Measurements from ENCODE around the gene ATP6AP1. TPM values are rescaled to one million over a fixed set of nuclear protein-coding genes. Genes with fewer than 3 reads are reported as not detected.

The ATP6AP1 gene
- total and polyA plus RNA-seq, 11 donors: 33.8 to 127 (median 84.2) TPM

DNA sequence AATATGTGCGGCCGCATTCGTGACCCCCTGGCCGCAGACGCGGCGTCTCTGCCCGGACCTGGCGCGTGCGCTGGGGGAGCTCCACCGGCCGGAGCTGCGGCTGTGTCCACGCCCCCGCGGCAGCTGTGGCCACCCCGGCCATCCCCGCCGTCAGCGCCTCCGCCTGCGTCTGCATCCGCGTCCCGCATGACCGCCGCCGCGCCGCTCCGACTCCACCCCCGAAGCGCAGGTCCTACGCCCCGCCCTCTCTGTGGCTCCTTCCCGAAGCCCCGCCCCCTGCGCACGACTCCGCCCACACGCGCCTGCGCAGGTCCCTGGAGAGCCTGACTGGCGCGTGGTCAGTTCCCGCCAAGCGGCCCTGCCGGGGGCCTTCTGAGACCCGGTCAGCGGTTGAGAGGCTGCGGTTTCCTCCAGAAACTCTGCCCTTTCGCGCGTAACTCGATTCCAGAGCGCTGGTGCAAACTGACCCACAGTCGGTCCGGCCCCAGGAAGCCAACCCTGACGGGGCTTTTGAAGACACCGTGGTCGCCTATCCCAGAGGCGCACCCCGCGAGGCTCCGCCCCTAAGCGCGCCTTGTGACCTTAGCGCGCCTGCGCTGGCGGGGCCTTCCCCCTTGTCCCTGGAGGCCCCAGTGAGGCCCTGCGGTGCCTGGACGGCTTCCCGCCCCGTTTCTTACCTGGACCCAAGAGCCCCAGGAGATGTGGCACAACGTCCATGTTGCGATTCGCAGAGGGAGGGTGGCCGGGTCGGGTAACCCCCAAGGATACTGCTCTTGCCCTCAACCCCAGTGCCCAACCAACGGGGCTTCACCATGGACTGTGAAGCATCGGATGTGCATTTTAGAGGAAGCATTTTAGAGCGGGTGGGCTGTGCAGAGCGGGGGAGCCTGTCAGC, 50.5 kb downstream of the ATP6AP1 start, which contains the start of gene LAGE3:
Gene LAGE3, minus strand, starts transcription at position 554 of the 895 bp plus-strand sequence. Its CDS starts 366 bp downstream, at position 188.
- intact Hi-C loops (cut with DNase I): loop anchor here in 2 of 10 donors (5.0 kb wide), 3 partner anchors 38 to 82 kb away; partner anchors contain the start of genes FAM3A (in 1 of the 2), GDI1 (in 1 of the 2) and RPL10 (in 1 of the 2)
- Histone ChIP-seq H3K9me3 (no peaks in the 10 kb centered on the region), H3K27ac (peak within 1 kb of the TSS in 11 of 12 donors; percentile 69 to 88 (median 84)), H3K27me3 (no peaks in the 10 kb centered on the region), H3K4me1 (peaks cover 0 to 17% (median 1%) of the 10 kb centered on the region in 12 donors), H3K36me3 (peaks cover 0 to 4% (median 0%) of the 10 kb centered on the region in 9 donors), H3K4me3 (peak within 1 kb of the TSS; percentile 23 to 67 (median 58))
- WGBS, 4 donors: 2 to 55% (median 23%) methylated on average over 39 to 85 of the region's 85 CpGs
- TF ChIP-seq, protein P1, sequence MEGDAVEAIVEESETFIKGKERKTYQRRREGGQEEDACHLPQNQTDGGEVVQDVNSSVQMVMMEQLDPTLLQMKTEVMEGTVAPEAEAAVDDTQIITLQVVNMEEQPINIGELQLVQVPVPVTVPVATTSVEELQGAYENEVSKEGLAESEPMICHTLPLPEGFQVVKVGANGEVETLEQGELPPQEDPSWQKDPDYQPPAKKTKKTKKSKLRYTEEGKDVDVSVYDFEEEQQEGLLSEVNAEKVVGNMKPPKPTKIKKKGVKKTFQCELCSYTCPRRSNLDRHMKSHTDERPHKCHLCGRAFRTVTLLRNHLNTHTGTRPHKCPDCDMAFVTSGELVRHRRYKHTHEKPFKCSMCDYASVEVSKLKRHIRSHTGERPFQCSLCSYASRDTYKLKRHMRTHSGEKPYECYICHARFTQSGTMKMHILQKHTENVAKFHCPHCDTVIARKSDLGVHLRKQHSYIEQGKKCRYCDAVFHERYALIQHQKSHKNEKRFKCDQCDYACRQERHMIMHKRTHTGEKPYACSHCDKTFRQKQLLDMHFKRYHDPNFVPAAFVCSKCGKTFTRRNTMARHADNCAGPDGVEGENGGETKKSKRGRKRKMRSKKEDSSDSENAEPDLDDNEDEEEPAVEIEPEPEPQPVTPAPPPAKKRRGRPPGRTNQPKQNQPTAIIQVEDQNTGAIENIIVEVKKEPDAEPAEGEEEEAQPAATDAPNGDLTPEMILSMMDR (IDR thresholded peaks at IDR 0.05): no peak
- TF ChIP-seq POLR2A (IDR thresholded peaks at IDR 0.05): peak in 1 of 2 donors; percentile 65
- ATAC-seq (peak; percentile 91 to 97 (median 94)), DNase-seq (peak; percentile 93 to 95 (median 94))

- ATAC-seq: no peak
- no peaks in the 10 kb centered on the region for H3K9me3 ChIP-seq
- H3K27ac ChIP-seq: no peak overlapping the region
- peaks cover 0 to 36% (median 14%) of the 10 kb centered on the region in 12 donors for H3K4me1 ChIP-seq
- peak in 1 of 5 donors; percentile 4 for DNase-seq
- intact Hi-C loops (cut with DNase I): loop anchor here in 1 of 10 donors (5.0 kb wide), 1 partner anchor 39 kb away; the partner anchor contains the start of gene FAM50A
- H3K36me3 ChIP-seq: peaks cover 0 to 9% (median 3%) of the 10 kb centered on the region in 9 donors
- TF ChIP-seq, protein P1 (IDR thresholded peaks at IDR 0.05): no peak
- no peak for TF ChIP-seq POLR2A (IDR thresholded peaks at IDR 0.05)
- 81 to 96% (median 87%) methylated on average over 5 of the region's 5 CpGs for WGBS, 4 donors
- no peaks in the 10 kb centered on the region for H3K27me3 ChIP-seq
- H3K4me3 ChIP-seq: no peak overlapping the region
These were observed 52.7 kb downstream of the ATP6AP1 start for GRCh38 chrX:154481195-154481594.

DNA sequence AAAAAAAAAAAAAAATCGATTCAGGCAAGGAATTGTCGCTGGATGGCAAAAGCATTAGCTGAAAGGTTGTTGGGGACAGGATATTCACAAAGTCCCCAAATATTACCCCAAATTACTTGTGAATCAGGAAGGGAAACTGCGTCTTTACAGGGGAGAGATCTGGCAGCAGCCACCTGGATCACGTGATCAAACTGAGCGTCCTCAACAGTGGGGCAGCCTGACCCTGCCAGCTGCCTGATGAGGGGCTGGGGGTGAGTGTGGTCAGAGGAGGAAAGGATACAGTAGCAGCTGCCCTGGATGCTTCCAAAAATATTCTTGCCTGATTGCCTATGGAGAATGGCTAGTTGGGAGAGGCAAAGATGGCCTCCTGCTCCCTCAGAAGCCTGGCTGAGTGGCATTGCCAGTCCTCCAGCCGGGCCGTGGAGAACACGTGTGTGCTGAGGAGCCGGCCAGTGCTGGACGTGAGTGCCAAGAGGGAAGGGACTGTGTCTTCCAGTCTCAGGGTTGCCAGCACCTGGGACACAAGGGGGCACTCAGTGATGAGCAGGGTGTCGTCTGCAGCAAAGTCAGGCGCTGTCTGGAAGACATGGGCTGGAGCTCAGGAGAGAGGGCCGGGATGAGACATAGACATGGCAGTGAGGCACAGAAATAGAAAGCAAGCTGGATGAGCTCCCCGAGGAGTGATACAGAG, 53.6 kb downstream of the ATP6AP1 start:
- H3K27me3 ChIP-seq: no peaks in the 10 kb centered on the region
- no peaks in the 10 kb centered on the region for H3K9me3 ChIP-seq
- H3K36me3 ChIP-seq: peaks cover 0 to 9% (median 3%) of the 10 kb centered on the region in 9 donors
- H3K27ac ChIP-seq: peak overlapping the region in 1 of 12 donors; percentile 2
- 68 to 72% (median 70%) methylated on average over 14 of the region's 14 CpGs for WGBS, 4 donors
- TF ChIP-seq, protein P1 (IDR thresholded peaks at IDR 0.05): no peak
- TF ChIP-seq POLR2A (IDR thresholded peaks at IDR 0.05): no peak
- H3K4me1 ChIP-seq: peaks cover 0 to 36% (median 14%) of the 10 kb centered on the region in 12 donors
- peak in 1 of 5 donors; percentile 15 for DNase-seq
- intact Hi-C loops (cut with DNase I): loop anchor here in 1 of 10 donors (5.0 kb wide), 1 partner anchor 40 kb away; the partner anchor contains the start of gene FAM50A
- no peak for ATAC-seq
- H3K4me3 ChIP-seq: no peak overlapping the region

All from heart left ventricle (tissue), 16 donors.